Fibroblast of pulmonary artery (primary cell): ENCODE results near the gene SCML2.
"Not testable (repeated sequence)": the region's sequence is repeated elsewhere in the genome, so short reads cannot be mapped to it uniquely, and the experiment has no call there.

Experiments
- DNase-seq: peaks from one replicate; pipeline ENCODE4 v3.0.0-alpha.2; 2010; ENCODE audit warnings: low read depth
- H3K4me3 ChIP-seq: replicated peaks from 2 replicates; pipeline ENCODE4 v1.5.1; 2011; ENCODE audit warnings: low read depth, mild to moderate bottlenecking, control low read depth, low read length, moderate library complexity
- CTCF ChIP-seq: IDR thresholded peaks from 2 replicates; pipeline ENCODE4 v1.5.1; 2011; ENCODE audit warnings: mild to moderate bottlenecking, control low read depth, low read length, inconsistent platforms; ENCODE audit errors: missing control alignments

Gene SCML2

DNA sequence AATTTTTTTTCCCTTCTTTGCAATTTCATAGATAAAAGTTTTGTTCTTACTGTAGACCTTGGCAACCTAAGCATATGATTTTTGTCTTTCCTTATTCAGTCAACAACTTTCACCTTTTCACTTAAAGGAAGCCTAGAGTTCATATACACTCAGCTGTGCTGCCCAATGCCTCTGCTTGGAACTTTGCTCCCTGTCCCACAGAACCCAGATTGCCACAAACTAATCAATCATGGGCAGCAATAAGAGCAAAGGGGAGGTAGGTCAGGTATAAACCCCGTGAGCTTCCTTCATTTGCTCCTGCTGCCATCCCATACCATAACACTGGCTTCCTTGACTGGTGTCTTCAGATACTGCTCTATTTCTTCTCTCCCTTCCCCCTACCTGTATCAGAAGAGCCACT is 82.8 kb downstream of the SCML2 start:
- no peak for TF ChIP-seq CTCF
- H3K4me3 ChIP-seq = no peak overlapping the region
- DNase-seq = no peak

DNA sequence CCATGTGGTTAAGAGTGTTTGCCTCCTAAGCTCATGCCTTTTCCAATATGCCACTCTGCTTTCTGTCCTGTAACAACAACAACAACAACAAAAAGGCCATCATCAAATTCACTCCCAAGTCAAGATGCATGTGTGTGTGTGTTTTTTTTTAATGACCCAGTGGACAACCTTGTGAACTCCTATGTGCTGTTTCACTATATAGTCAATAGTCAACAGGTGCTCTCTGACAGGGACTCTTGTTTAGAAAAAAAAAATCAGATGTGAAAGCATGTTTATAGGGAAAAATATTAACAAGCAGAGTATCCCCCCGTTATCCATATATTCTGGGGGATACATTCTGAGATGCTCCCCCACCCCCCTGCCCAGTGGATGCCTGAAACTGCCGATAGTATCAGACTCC is 83.2 kb downstream of the SCML2 start:
- H3K4me3 ChIP-seq = no peak overlapping the region
- TF ChIP-seq CTCF = no peak
- DNase-seq = no peak

DNA sequence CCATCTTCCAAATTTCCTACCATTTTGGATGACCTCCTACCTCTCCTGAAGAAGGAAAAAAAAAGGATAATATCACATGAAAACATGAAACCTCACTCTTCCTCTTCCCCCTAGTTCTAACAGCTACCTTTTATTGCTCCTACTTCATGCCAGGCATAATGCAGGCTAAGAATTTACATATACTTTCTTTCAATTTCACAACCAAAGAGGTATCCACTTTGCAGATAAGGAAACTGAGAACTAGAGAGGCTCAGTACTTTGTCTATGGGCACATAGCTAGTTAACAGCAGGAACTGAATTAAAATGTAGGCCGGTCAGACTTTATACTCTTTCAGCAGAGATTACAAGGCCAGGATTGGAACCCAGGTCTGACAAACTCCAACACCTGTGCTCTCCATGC is 99.4 kb downstream of the SCML2 start:
- H3K4me3 ChIP-seq = no peak overlapping the region
- TF ChIP-seq CTCF = no peak
- DNase-seq = no peak

GRCh38 chrX:18252644-18253359 is 101.7 kb downstream of the SCML2 start:
- peak; percentile 30 for DNase-seq
- no peak for TF ChIP-seq CTCF
- H3K4me3 ChIP-seq = no peak overlapping the region

DNA sequence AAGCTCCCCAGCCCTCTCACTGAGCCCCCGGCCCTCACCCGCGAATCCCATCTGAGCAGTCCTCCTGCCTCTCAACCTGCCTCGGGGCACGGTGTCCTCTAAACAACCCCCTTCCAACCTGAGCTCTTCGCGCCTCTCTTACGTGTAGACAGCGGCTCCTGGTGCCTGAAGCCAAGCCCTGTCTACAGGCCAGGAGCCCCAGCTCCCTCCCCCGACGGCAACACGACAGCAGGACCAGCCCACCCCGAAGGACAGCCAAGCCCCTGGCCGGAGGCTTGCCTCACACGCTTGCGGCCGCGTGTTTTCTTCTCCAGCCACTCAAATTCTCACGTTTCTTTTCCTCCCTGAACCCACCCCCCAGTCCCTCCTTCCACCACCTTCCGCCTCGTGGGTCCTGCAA is 124.8 kb downstream of the SCML2 start:
- not testable (repeated sequence) for H3K4me3 ChIP-seq

GRCh38 chrX:18228069-18228468 is 126.4 kb downstream of the SCML2 start:
- TF ChIP-seq CTCF = no peak
- no peak overlapping the region for H3K4me3 ChIP-seq
- no peak for DNase-seq

More for the DNA sequence above, 124.8 kb downstream of the SCML2 start:
- DNase-seq = not testable (repeated sequence)

DNA sequence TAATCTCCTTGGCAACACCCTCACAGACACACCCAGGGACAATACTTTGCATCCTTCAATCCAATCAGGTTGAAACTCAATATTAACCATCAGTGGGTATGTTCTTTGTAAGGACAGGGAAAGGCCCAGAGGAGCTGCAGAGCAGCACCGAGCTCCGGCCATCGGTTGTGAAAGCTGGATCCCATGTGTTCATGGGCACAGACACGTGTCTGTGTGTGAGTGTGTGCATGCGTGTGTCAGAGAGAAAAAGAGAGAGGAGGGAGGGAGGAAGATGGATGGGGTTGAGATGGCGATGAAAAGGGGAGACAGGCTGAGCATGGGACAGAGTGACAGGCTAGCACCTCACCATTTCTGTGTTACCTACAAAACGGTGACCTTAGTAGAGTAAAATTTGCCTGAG is 127.0 kb downstream of the SCML2 start:
- no peak for DNase-seq
- no peak for TF ChIP-seq CTCF
- H3K4me3 ChIP-seq = no peak overlapping the region
